ENCODE measurements around the gene FIGN. TPM values are rescaled to one million over a fixed set of nuclear protein-coding genes. Genes with fewer than 3 reads are reported as not detected.

The FIGN gene
- total and polyA plus RNA-seq, 10 of the 15 experiments (the other 5 are each of a cell fraction or from before 2014, with no cell fraction given), result under 0.01 to 0.01 TPM; not detected in 8

GRCh38 chr2:163617517-163617916 is 118.3 kb downstream of the FIGN start:
- RAD21 ChIA-PET (ENCODE audit: unreplicated experiment), result no interaction called here

GRCh38 chr2:163613266-163613731 is 122.5 kb downstream of the FIGN start:
- DNase-seq (ENCODE audit: low read depth, low spot score) (no peak), ATAC-seq (no peak), FAIRE-seq (no peak)
- H3K27ac ChIP-seq (ENCODE audit: control insufficient read depth, insufficient read depth), result no peak overlapping the region
- no peak overlapping the region for H3K4me3 ChIP-seq
- no peaks in the 10 kb centered on the region for H3K79me2 ChIP-seq (ENCODE audit: control insufficient read depth, insufficient read depth, low read length)
- ChIA-PET RAD21 (ENCODE audit: unreplicated experiment) (no interaction called here), POLR2A (no interaction called here), CTCF (no interaction called here), SMC1A (ENCODE audit: uncharacterized antibody, unreplicated experiment) (no interaction called here)
- in situ Hi-C loops (cut with MboI) (no loop called here), intact Hi-C loops (cut with micrococcal nuclease; ENCODE audit: unreplicated experiment) (no loop called here)
- no peaks in the 10 kb centered on the region for H3K9me3 ChIP-seq (replicated peaks; ENCODE audit: control insufficient read depth, insufficient read depth, low read length)
- no peak overlapping the region for H3K9ac ChIP-seq (ENCODE audit: control insufficient read depth, insufficient read depth, low read length)
- H3K27me3 ChIP-seq (replicated peaks in 1 of 2; ENCODE audit: control insufficient read depth in 2 of 2, insufficient read depth in 2 of 2, low read length in 1 of 2), result no peaks in the 10 kb centered on the region
- no peaks in the 10 kb centered on the region for H3K36me3 ChIP-seq (ENCODE audit: control insufficient read depth in 2 of 2, insufficient read depth in 2 of 2, low read length in 1 of 2)
- no peaks in the 10 kb centered on the region for H4K20me1 ChIP-seq (ENCODE audit: control insufficient read depth, insufficient read depth)
- no peak overlapping the region for H3K4me2 ChIP-seq (ENCODE audit: control insufficient read depth, insufficient read depth)
- TF ChIP-seq JUNB (IDR thresholded peaks at IDR 0.05) (no peak), ASH2L (IDR thresholded peaks at IDR 0.05; ENCODE audit: borderline replicate concordance, low read depth) (no peak), BACH1 (IDR thresholded peaks at IDR 0.05; ENCODE audit: borderline replicate concordance) (no peak), ZNF687 (IDR thresholded peaks at IDR 0.05) (no peak), NFIC (IDR thresholded peaks at IDR 0.05; ENCODE audit: low read depth, low read length) (no peak), EZH2 (IDR thresholded peaks at IDR 0.05; ENCODE audit: borderline replicate concordance, control insufficient read depth, low read depth, low read length) (no peak), ZBTB33 (IDR thresholded peaks at IDR 0.05) (no peak)
- WGBS (ENCODE audit: insufficient coverage, insufficient replicate concordance, low lambda C conversion rate, missing lambda C conversion rate), result 33% methylated on average over 3 of the region's 3 CpGs
- H2AFZ ChIP-seq (ENCODE audit: control insufficient read depth, low read depth, low read length), result no peak overlapping the region
- BruUV-seq (replicated peaks), result no TSS peak
- no peaks in the 10 kb centered on the region for H3K4me1 ChIP-seq (ENCODE audit: control insufficient read depth, insufficient read depth, low read length)

More at GRCh38 chr2:163617517-163617916, 118.3 kb downstream of the FIGN start:
- intact Hi-C loops (cut with micrococcal nuclease; ENCODE audit: unreplicated experiment), result no loop called here
- Histone ChIP-seq H3K4me1 (ENCODE audit: control insufficient read depth, insufficient read depth, low read length) (no peaks in the 10 kb centered on the region), H3K79me2 (ENCODE audit: control insufficient read depth, insufficient read depth, low read length) (no peaks in the 10 kb centered on the region), H3K9me3 (replicated peaks; ENCODE audit: control insufficient read depth, insufficient read depth, low read length) (no peaks in the 10 kb centered on the region), H3K4me2 (ENCODE audit: control insufficient read depth, insufficient read depth) (no peak overlapping the region), H3K9ac (ENCODE audit: control insufficient read depth, insufficient read depth, low read length) (no peak overlapping the region), H3K27me3 (replicated peaks in 1 of 2; ENCODE audit: control insufficient read depth in 2 of 2, insufficient read depth in 2 of 2, low read length in 1 of 2) (no peaks in the 10 kb centered on the region), H3K27ac (ENCODE audit: control insufficient read depth, insufficient read depth) (no peak overlapping the region), H4K20me1 (ENCODE audit: control insufficient read depth, insufficient read depth) (no peaks in the 10 kb centered on the region), H3K4me3 (no peak overlapping the region), H2AFZ (ENCODE audit: control insufficient read depth, low read depth, low read length) (no peak overlapping the region), H3K36me3 (ENCODE audit: control insufficient read depth in 2 of 2, insufficient read depth in 2 of 2, low read length in 1 of 2) (no peaks in the 10 kb centered on the region)
- POLR2A ChIA-PET, result no interaction called here
- no peak for DNase-seq (ENCODE audit: low read depth, low spot score)
- TF ChIP-seq CBFB (IDR thresholded peaks at IDR 0.05; ENCODE audit: low read depth) (no peak), BRCA1 (IDR thresholded peaks at IDR 0.05; ENCODE audit: low read depth, low read length) (no peak), ZBED1 (IDR thresholded peaks at IDR 0.05; ENCODE audit: borderline replicate concordance) (no peak), GATAD2B (conservative IDR thresholded peaks at IDR 0.05; ENCODE audit: low read depth) (no peak), BACH1 (IDR thresholded peaks at IDR 0.05; ENCODE audit: borderline replicate concordance) (no peak)
- no TSS peak for BruUV-seq (replicated peaks)
- no peak for ATAC-seq
- CTCF ChIA-PET, result no interaction called here
- WGBS (ENCODE audit: insufficient coverage, insufficient replicate concordance, low lambda C conversion rate, missing lambda C conversion rate), result 0% methylated on average over 2 of the region's 2 CpGs
- no peak for FAIRE-seq
- in situ Hi-C loops (cut with MboI), result no loop called here
- SMC1A ChIA-PET (ENCODE audit: uncharacterized antibody, unreplicated experiment), result no interaction called here
